Sigmoid colon (tissue), 7 donors: ENCODE results near the gene GATA5. TPM values are rescaled to one million over a fixed set of nuclear protein-coding genes. Genes with fewer than 3 reads are reported as not detected.

Experiments used
- DNase-seq: peaks from one replicate; pipeline ENCODE4 v3.0.0-alpha.2; 2019
- H3K27ac ChIP-seq, 4 donors: fragments of 200-600 bp; sonication (generic); one replicate each; pipeline ENCODE4 v1.5.1; 2016 to 2019; ENCODE audit warnings: mild to moderate bottlenecking in 1 of 4
- H3K27me3 ChIP-seq, 3 donors: fragments of 200-600 bp; sonication (generic); one replicate each; pipeline ENCODE4 v1.5.1; 2019; ENCODE audit warnings: mild to moderate bottlenecking in 1 of 3
- H3K36me3 ChIP-seq, 4 donors: fragments of 200-600 bp; sonication (generic); one replicate each; pipeline ENCODE4 v1.5.1; 2016 to 2019
- H3K4me1 ChIP-seq, 4 donors: fragments of 200-600 bp; sonication (generic); one replicate each; pipeline ENCODE4 v1.5.1; 2017 to 2019
- H3K4me3 ChIP-seq, 4 donors: fragments of 200-600 bp; sonication (generic); one replicate each; pipeline ENCODE4 v1.5.1; 2017 to 2019; ENCODE audit warnings: mild to moderate bottlenecking in 2 of 4, moderate library complexity in 1 of 4
- H3K9me3 ChIP-seq, 4 donors: fragments of 200-600 bp in 3 of 4; sonication (generic) in 3 of 4; one replicate each; pipeline versions ENCODE4 v1.5.1 to v1.6.1; 2013 to 2019
- CTCF ChIP-seq, 4 experiments: fragments of 450-650 bp in 3 of 4; fragments of 200-600 bp in 1 of 4; IDR thresholded peaks; one replicate each; pipeline ENCODE4 v1.5.1; 2016 to 2019; ENCODE audit warnings: antibody characterized with exemption in 4 of 4, mild to moderate bottlenecking in 3 of 4, moderate library complexity in 2 of 4
- EP300 ChIP-seq, 4 donors: sonication (generic); formaldehyde crosslinking; IDR thresholded peaks; one replicate each; pipeline ENCODE4 v1.6.1; 2017; ENCODE audit warnings: antibody characterized with exemption in 4 of 4
- POLR2A ChIP-seq, 2 donors: fragments of 450-650 bp; IDR thresholded peaks; one replicate each; pipeline ENCODE4 v1.6.1; 2016; ENCODE audit warnings: antibody characterized with exemption in 2 of 2, mild to moderate bottlenecking in 2 of 2, moderate library complexity in 2 of 2
- POLR2AphosphoS5 ChIP-seq, 4 donors: sonication (generic); formaldehyde crosslinking; IDR thresholded peaks; one replicate each; pipeline ENCODE4 v1.6.1; 2017; ENCODE audit warnings: antibody characterized with exemption in 4 of 4
- WGBS, 2 donors: extraction: QIAGEN DNeasy Blood & Tissue Kit; methylation state at CpG; one replicate each; pipeline ENCODE4 v1.1.7; 2013; 5-methylcytosine and 5-hydroxymethylcytosine counted together
- intact Hi-C: fragments of 100-400 bp; cut with DNase I; formaldehyde crosslinking; loops from one replicate; pipeline ENCODE4 v1.15.1; 2023
- polyA plus RNA-seq, 3 donors: library from polyadenylated mRNA; stranded (reverse); fragments of 200-250 nt; gene quantifications; one replicate each; pipeline ENCODE4 v1.2.3, GENCODE V29; 2013
- total RNA-seq, 4 donors: library from RNA; depleted of rRNA; stranded (reverse); fragments of >200 nt; gene quantifications; one replicate each; pipeline ENCODE4 v1.1.0, GENCODE V29; 2016
- donor health status: healthy with polysubstance abuse.
- donor health status: Bipolar disorder and iron deficiency.
- donor health status: healthy.

The GATA5 gene
- total and polyA plus RNA-seq, 7 donors: 0.03 to 0.36 TPM; not detected in 5

DNA sequence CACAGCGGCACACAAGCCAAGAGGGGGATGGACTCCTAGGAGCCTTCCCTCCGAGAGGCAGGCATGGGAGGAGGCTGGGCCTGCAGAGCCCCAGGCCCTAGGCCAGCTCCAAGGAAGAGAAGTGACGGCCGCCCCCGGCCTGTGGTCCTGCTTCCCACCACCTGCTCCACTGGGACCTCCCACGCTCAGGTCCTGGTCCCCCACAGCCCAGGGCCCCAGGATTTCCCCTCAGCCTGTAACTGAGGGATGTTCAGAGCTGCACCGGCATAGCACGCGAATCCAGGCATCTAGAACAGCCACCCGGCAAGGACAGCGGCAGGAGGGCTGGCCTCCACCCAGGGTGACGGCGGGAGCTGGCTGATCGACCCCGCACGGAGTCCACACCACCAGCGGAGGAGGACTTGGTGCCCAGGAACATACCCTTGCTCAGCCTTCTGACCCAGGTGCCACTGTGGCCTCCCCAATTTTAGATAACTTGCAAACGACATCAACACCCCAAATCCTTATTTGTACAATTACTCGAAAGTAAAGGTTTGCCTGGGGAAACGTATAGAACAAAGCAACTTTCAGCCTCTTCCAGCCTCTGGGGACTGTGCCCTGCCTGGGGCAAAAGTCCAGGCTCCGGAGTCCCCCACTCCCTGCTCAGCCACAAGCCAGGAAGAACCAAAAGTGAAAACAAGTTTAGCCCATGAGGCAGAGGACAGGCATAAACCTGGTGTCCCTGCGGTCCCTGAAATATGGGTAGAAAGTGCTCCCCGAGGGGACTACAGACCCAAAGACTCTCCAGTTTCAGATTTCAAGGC, 3.5 kb downstream of the GATA5 start:
- 73 to 86% methylated on average over 23 of the region's 23 CpGs for WGBS, 2 donors
- intact Hi-C loops: no loop called here
- H3K36me3 ChIP-seq: no peaks in the 10 kb centered on the region
- no peaks in the 10 kb centered on the region for H3K9me3 ChIP-seq
- H3K27ac ChIP-seq: no peak overlapping the region
- no peak for TF ChIP-seq POLR2A (IDR thresholded peaks at IDR 0.05)
- no peak for TF ChIP-seq EP300 (IDR thresholded peaks at IDR 0.05)
- no peak for TF ChIP-seq POLR2AphosphoS5 (IDR thresholded peaks at IDR 0.05)
- no peak for TF ChIP-seq CTCF (IDR thresholded peaks at IDR 0.05)
- DNase-seq: no peak
- peaks cover 0 to 32% (median 24%) of the 10 kb centered on the region in 4 donors for H3K4me1 ChIP-seq
- H3K27me3 ChIP-seq: peaks cover 27 to 78% (median 64%) of the 10 kb centered on the region in 3 donors
- no peak overlapping the region for H3K4me3 ChIP-seq

- peaks cover 0 to 18% (median 11%) of the 10 kb centered on the region in 4 donors for H3K4me1 ChIP-seq
- H3K9me3 ChIP-seq: no peaks in the 10 kb centered on the region
- intact Hi-C loops: no loop called here
- no peak overlapping the region for H3K27ac ChIP-seq
- peaks cover 14 to 59% (median 50%) of the 10 kb centered on the region in 3 donors for H3K27me3 ChIP-seq
- no peak for TF ChIP-seq EP300 (IDR thresholded peaks at IDR 0.05)
- TF ChIP-seq POLR2AphosphoS5 (IDR thresholded peaks at IDR 0.05): no peak
- TF ChIP-seq CTCF (IDR thresholded peaks at IDR 0.05): no peak
- TF ChIP-seq POLR2A (IDR thresholded peaks at IDR 0.05): no peak
- no peak overlapping the region for H3K4me3 ChIP-seq
- H3K36me3 ChIP-seq: no peaks in the 10 kb centered on the region
- DNase-seq: no peak
- 75 to 83% methylated on average over 12 of the region's 12 CpGs for WGBS, 2 donors
Observed at GRCh38 chr20:62470459-62470858, 5.3 kb downstream of the GATA5 start.

DNA sequence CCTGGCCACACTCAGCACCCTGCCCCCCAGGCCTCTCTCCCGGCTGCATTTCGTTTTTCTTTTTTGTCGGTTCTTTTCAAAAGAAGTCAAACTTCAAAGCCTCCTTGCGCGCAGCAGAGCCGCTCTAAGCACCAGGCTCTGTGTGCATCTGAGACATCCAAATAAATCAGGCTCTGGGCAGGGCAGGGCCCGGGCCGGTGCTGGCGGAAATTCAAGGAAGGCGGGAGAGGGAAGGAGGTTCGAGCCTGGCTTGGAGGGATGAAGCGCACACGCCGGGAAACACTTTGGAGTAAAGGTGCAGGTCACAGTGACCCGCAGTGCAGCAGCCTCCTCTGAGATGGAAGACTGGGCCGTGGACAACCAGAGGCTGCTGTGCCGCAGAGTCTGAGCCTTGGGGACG, 5.8 kb downstream of the GATA5 start:
- TF ChIP-seq POLR2A (IDR thresholded peaks at IDR 0.05) (no peak), POLR2AphosphoS5 (IDR thresholded peaks at IDR 0.05) (no peak), CTCF (IDR thresholded peaks at IDR 0.05) (no peak), EP300 (IDR thresholded peaks at IDR 0.05) (no peak)
- H3K27me3 ChIP-seq: peaks cover 9 to 54% (median 45%) of the 10 kb centered on the region in 3 donors
- no peaks in the 10 kb centered on the region for H3K9me3 ChIP-seq
- no peak for DNase-seq
- intact Hi-C loops: no loop called here
- WGBS, 2 donors: 47 to 48% methylated on average over 18 of the region's 18 CpGs
- H3K4me1 ChIP-seq: peaks cover 0 to 14% (median 6%) of the 10 kb centered on the region in 4 donors
- H3K4me3 ChIP-seq: no peak overlapping the region
- H3K27ac ChIP-seq: no peak overlapping the region
- H3K36me3 ChIP-seq: no peaks in the 10 kb centered on the region

DNA sequence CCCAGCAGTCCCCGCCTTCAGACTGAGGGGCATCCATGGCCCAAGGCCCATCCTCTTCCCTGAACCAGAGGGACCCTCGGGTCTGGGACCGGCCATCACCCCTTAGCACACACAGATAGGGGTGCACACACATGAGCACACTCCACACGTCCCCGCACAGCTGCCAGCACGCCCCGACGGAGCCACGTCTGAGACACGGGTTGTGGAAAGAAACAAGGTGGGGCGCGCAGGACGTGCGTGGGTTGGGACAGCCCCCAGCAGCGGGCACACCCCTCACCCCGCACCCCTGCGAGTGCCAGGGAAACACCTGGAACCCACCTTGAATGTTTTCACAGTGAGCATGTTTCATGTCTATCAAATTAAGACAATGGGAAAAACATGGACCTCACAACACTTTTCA, 6.4 kb downstream of the GATA5 start:
- DNase-seq: no peak
- intact Hi-C loops: no loop called here
- Histone ChIP-seq H3K27me3 (peaks cover 5 to 48% (median 39%) of the 10 kb centered on the region in 3 donors), H3K36me3 (no peaks in the 10 kb centered on the region), H3K4me3 (no peak overlapping the region), H3K9me3 (no peaks in the 10 kb centered on the region), H3K4me1 (peaks cover 0 to 7% (median 3%) of the 10 kb centered on the region in 4 donors), H3K27ac (no peak overlapping the region)
- WGBS, 2 donors: 78 to 82% methylated on average over 17 of the region's 17 CpGs
- no peak for TF ChIP-seq EP300 (IDR thresholded peaks at IDR 0.05)

- WGBS, 2 donors: 73 to 82% methylated on average over 19 of the region's 19 CpGs
- Histone ChIP-seq H3K36me3 (no peaks in the 10 kb centered on the region), H3K4me1 (peaks cover 0 to 6% (median 2%) of the 10 kb centered on the region in 4 donors), H3K9me3 (no peaks in the 10 kb centered on the region), H3K4me3 (no peak overlapping the region), H3K27me3 (peaks cover 0 to 28% (median 23%) of the 10 kb centered on the region in 3 donors), H3K27ac (no peak overlapping the region)
- intact Hi-C loops: no loop called here
- TF ChIP-seq CTCF (IDR thresholded peaks at IDR 0.05) (no peak), EP300 (IDR thresholded peaks at IDR 0.05) (no peak), POLR2A (IDR thresholded peaks at IDR 0.05) (no peak), POLR2AphosphoS5 (IDR thresholded peaks at IDR 0.05) (no peak)
- DNase-seq: no peak
Observed at GRCh38 chr20:62466806-62467537, 8.8 kb downstream of the GATA5 start.
